ENCODE data around the gene GPR61.

DNA sequence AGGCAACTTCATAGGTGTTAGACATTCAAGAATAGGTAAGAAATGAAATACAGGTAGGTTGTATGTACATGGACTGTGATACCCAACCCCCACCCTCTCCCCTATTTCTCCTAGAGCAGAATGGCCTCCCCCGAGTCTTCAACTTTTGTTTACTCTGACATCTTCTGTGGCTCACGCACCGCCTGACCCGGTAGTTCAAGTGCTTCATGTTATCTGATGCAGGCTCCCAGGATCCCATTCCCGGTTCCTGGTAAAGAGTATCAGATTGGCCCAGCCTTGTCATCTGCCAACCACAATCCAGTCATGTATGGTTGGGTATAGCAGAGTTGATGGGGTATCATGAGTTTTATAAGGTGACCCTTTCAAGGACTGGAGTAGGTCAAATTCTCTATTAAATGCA, 17.8 kb downstream of the GPR61 start:
- TF ChIP-seq NFRKB (IDR thresholded peaks at IDR 0.05), result no peak
- no peak for TF ChIP-seq FOXM1 (IDR thresholded peaks at IDR 0.05; ENCODE audit: borderline replicate concordance)
- TF ChIP-seq, protein P1, sequence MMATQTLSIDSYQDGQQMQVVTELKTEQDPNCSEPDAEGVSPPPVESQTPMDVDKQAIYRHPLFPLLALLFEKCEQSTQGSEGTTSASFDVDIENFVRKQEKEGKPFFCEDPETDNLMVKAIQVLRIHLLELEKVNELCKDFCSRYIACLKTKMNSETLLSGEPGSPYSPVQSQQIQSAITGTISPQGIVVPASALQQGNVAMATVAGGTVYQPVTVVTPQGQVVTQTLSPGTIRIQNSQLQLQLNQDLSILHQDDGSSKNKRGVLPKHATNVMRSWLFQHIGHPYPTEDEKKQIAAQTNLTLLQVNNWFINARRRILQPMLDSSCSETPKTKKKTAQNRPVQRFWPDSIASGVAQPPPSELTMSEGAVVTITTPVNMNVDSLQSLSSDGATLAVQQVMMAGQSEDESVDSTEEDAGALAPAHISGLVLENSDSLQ (IDR thresholded peaks at IDR 0.05), result no peak
- no peak for TF ChIP-seq ELF4 (IDR thresholded peaks at IDR 0.05)
- TF ChIP-seq SP1 (IDR thresholded peaks at IDR 0.05), result no peak
- no peak for TF ChIP-seq FOXK2 (IDR thresholded peaks at IDR 0.05)
- TF ChIP-seq ARNT (IDR thresholded peaks at IDR 0.05), result no peak
